ENCODE measurements around the gene CAPN13. TPM values are rescaled to one million over a fixed set of nuclear protein-coding genes. Genes with fewer than 3 reads are reported as not detected.

The CAPN13 gene
- total and polyA plus RNA-seq, 2 of the 4 experiments (the other 2 are of a cell fraction) = not detected

DNA sequence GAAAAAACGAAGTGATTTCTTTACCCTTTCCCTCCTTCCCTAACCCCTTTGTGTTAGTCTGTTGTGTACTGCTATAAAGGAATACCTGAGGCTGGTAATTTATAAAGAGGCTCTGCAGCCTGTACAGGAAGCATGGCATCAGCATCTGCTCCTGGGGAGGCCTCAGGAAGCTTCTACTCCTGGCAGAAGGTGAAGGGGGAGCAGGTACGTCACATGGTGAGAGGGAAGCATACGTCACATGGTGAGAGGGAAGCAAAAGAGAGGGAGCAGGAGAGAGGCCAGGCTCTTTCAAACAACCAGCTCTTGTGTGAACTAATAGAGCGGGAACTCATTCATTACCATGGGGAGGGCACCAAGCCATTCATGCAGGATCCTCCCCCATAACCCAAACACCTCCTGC lies 126.2 kb downstream of the CAPN13 start:
- CTCF ChIA-PET = interaction anchor here (0.9 kb wide), 1 partner anchor 14 kb away, joined by 3 read pairs; no protein-coding TSS in a partner anchor
- Histone ChIP-seq H4K8ac (ENCODE audit: low read depth in 2 of 2, low read length in 2 of 2) (no peak overlapping the region), H2AFZ (replicated peaks; ENCODE audit: low read length, poor library complexity) (no peak overlapping the region), H3K56ac (ENCODE audit: extremely low read depth, insufficient read depth, low read length) (no peak overlapping the region), H3K14ac (replicated peaks; ENCODE audit: low read depth, low read length) (no peak overlapping the region), H3K4ac (ENCODE audit: low read depth, low read length) (no peak overlapping the region), H4K91ac (ENCODE audit: insufficient read depth, low read depth, low read length) (no peak overlapping the region), H2AK5ac (ENCODE audit: low read depth, low read length) (no peak overlapping the region), H3K9me3 (ENCODE audit: control insufficient read depth, insufficient read depth, low read length) (no peaks in the 10 kb centered on the region), H3K27me3 (ENCODE audit: control insufficient read depth, insufficient read depth, low read length) (no peaks in the 10 kb centered on the region), H2BK20ac (ENCODE audit: low read depth, low read length) (no peak overlapping the region), H3K27ac (ENCODE audit: insufficient read depth, low read length) (no peak overlapping the region), H3K4me1 (ENCODE audit: control insufficient read depth, insufficient read depth, low read length) (no peaks in the 10 kb centered on the region), H3K18ac (ENCODE audit: low read depth, low read length) (no peak overlapping the region), H2AK9ac (replicated peaks; ENCODE audit: low read depth, low read length, poor library complexity) (no peak overlapping the region), H3K4me3 (ENCODE audit: insufficient read depth, low read depth, low read length) (no peak overlapping the region), H4K5ac (ENCODE audit: low read depth, low read length) (no peak overlapping the region), H3K36me3 (ENCODE audit: control insufficient read depth, insufficient read depth, low read length) (no peaks in the 10 kb centered on the region), H3K9me1 (ENCODE audit: insufficient read depth, low read length) (peaks cover 3% of the 10 kb centered on the region; the same call in 1 of the 2 replicates), H2BK5ac (ENCODE audit: low read depth, low read length, poor library complexity, severe bottlenecking) (no peak overlapping the region), H4K20me1 (ENCODE audit: insufficient read depth, low read length) (no peaks in the 10 kb centered on the region), H3K23ac (ENCODE audit: low read depth, low read length) (no peak overlapping the region), H3K4me2 (ENCODE audit: low read depth, low read length) (no peak overlapping the region), H2BK120ac (ENCODE audit: low read depth, low read length) (no peak overlapping the region), H2BK15ac (ENCODE audit: low read depth, low read length) (no peak overlapping the region), H3K79me1 (ENCODE audit: low read depth in 1 of 2, low read length in 2 of 2) (no peaks in the 10 kb centered on the region), H3K9ac (ENCODE audit: low read depth, low read length) (no peak overlapping the region)
- in situ Hi-C loops (cut with MboI; ENCODE audit: low sequenced_read_pairs) (no loop called here), intact Hi-C loops (cut with micrococcal nuclease) (no loop called here), dilution Hi-C loops (cut with HindIII; ENCODE audit: low sequenced_read_pairs, unreplicated experiment) (no loop called here)
- WGBS, 2 experiments (ENCODE audit: extremely low coverage in 2 of 2, insufficient read length in 1 of 2) = no CpG with 5 or more reads among the region's 4 CpGs
- ATAC-seq (ENCODE audit: low read depth) = no peak
- TF ChIP-seq CHD1 (IDR thresholded peaks at IDR 0.05; ENCODE audit: low read depth, low read length) (no peak), MAZ (IDR thresholded peaks at IDR 0.05; ENCODE audit: borderline replicate concordance, low read depth, low read length) (no peak), MXI1 (IDR thresholded peaks at IDR 0.05; ENCODE audit: borderline replicate concordance, low read depth, low read length) (no peak), FOS (IDR thresholded peaks at IDR 0.05; ENCODE audit: low read depth, low read length) (no peak), POLR2A (IDR thresholded peaks at IDR 0.05; ENCODE audit: low read depth, low read length) (no peak), BHLHE40 (IDR thresholded peaks at IDR 0.05; ENCODE audit: low read depth, low read length) (no peak), NFE2L2 (IDR thresholded peaks at IDR 0.05; ENCODE audit: low read depth, low read length) (no peak), RFX5 (IDR thresholded peaks at IDR 0.05; ENCODE audit: low read depth, low read length) (no peak), MAFK (IDR thresholded peaks at IDR 0.05; ENCODE audit: low read depth, low read length) (no peak), RCOR1 (IDR thresholded peaks at IDR 0.05; ENCODE audit: insufficient replicate concordance, low read length) (no peak)
- TF ChIP-seq, protein P1, sequence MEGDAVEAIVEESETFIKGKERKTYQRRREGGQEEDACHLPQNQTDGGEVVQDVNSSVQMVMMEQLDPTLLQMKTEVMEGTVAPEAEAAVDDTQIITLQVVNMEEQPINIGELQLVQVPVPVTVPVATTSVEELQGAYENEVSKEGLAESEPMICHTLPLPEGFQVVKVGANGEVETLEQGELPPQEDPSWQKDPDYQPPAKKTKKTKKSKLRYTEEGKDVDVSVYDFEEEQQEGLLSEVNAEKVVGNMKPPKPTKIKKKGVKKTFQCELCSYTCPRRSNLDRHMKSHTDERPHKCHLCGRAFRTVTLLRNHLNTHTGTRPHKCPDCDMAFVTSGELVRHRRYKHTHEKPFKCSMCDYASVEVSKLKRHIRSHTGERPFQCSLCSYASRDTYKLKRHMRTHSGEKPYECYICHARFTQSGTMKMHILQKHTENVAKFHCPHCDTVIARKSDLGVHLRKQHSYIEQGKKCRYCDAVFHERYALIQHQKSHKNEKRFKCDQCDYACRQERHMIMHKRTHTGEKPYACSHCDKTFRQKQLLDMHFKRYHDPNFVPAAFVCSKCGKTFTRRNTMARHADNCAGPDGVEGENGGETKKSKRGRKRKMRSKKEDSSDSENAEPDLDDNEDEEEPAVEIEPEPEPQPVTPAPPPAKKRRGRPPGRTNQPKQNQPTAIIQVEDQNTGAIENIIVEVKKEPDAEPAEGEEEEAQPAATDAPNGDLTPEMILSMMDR (conservative IDR thresholded peaks at IDR 0.05; ENCODE audit: low read depth, low read length) = no peak
- TF ChIP-seq, protein P2, sequence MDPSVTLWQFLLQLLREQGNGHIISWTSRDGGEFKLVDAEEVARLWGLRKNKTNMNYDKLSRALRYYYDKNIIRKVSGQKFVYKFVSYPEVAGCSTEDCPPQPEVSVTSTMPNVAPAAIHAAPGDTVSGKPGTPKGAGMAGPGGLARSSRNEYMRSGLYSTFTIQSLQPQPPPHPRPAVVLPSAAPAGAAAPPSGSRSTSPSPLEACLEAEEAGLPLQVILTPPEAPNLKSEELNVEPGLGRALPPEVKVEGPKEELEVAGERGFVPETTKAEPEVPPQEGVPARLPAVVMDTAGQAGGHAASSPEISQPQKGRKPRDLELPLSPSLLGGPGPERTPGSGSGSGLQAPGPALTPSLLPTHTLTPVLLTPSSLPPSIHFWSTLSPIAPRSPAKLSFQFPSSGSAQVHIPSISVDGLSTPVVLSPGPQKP (IDR thresholded peaks at IDR 0.05; ENCODE audit: borderline replicate concordance, low read depth, low read length) = no peak
- TF ChIP-seq, protein P3, sequence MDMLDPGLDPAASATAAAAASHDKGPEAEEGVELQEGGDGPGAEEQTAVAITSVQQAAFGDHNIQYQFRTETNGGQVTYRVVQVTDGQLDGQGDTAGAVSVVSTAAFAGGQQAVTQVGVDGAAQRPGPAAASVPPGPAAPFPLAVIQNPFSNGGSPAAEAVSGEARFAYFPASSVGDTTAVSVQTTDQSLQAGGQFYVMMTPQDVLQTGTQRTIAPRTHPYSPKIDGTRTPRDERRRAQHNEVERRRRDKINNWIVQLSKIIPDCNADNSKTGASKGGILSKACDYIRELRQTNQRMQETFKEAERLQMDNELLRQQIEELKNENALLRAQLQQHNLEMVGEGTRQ (IDR thresholded peaks at IDR 0.05; ENCODE audit: low read depth, low read length) = no peak
- POLR2A ChIA-PET (ENCODE audit: unreplicated experiment) = no interaction called here
- BruUV-seq (replicated peaks) = no TSS peak
- no peak for DNase-seq
